Suppressor macrophage treated with lipopolysaccharide for 1 hour (primary cell): ENCODE results near the gene SLC20A1.
"Not testable (repeated sequence)": the region's sequence is repeated elsewhere in the genome, so short reads cannot be mapped to it uniquely, and the experiment has no call there.

ENCODE experiments used
- DNase-seq, 3 donors: peaks; one replicate each; pipeline ENCODE4 v3.0.0-alpha.2; 2020 to 2022

The SLC20A1 gene

DNA sequence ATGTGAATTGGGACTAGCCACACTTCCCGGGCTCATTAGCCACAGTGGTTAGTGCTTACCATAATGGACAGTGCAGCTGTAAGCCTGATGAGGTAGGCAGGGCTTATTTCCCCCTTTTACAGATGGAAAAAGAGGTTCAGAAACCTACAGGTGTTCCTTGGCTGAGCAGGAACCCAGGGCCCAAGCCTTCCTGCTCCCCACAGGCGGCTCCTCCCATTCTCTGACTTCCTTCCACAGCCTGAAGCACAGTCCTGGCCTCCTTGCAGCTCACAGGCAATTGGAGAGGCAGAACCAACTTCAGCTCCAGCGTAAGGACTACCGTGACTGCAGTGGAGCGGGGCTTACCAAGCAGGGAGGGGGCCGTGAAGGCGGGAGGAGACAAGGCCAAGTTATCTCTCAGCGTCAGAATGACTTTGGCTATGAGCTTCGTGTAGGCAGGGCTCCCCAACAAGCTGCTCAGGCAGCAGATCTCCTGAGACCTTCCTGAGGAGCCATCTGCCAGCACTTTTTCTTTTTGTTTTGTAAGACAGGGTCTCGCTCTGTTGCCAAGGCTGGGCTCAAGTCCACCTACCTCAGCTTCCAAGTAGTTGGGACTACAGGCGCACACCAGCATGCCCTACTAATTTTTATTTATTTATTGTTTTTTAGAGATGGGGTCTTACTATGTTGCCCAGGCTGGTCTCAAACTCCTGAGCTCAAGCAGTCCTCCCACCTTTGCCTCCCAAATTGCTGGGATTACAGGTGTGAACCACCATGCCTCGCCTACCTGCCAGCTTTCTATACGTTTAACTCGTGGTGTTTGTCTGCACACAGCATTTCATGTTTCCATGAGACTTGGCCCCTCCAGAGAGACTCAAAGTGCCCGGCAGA is 40.8 kb downstream of the SLC20A1 start:
- no peak for DNase-seq

DNA sequence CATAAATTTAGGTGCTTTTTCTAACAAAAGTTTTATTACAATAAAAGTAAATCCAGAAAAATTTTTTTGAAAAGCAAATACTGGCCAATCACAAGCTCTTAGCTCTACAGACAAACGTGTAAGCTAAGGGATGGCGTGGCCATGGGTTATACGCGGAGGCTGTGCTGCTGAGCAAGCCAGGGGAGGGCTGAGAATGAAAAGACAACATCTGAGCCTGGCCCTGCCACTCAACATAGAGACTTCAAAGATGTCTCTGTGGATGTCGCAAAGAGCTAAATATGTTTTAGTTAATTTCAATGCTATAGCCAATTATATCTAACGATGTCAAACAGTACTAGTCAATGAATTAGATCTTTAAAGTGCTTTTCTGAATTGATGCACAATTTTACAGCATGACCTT is 41.8 kb downstream of the SLC20A1 start:
- no peak for DNase-seq

DNA sequence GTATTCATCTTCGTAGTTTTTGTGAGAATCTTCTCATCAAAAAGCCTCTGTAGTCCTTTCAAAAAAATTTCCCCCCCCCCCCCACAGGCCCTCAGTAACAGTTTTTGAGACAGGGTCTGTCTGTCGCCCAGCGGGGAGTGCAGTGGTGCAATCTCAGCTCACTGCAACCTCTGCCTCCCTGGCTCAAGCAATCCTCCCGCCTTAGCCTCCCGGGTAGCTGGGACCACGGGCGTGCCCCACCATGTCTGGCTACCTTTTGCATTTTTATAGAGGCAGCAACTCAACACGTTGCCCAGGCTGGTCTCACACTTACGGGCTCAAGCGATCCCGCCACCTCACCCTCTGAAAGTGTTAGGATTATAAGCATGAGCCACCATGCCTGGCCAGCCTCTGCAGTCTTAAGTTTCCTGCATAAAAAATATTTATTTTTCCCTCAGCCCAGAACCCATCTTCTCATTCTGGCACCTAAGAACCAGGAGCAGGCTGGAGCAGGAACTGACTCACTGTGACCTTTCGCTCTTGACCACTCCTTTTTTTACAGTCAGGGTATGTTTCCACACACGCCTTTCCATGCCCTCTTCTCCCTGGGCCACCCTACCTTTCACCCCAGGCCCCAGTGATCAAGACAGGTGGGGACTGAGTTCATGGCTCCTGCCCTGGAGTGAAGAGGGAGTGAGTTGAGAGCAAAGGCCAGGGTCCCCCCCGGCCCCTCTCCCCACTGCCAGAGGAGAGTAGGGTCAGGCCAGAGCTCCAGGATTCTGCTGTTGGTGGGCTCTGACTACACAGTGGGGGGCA is 42.5 kb downstream of the SLC20A1 start:
- peak in 1 of 3 donors; percentile 34 for DNase-seq

DNA sequence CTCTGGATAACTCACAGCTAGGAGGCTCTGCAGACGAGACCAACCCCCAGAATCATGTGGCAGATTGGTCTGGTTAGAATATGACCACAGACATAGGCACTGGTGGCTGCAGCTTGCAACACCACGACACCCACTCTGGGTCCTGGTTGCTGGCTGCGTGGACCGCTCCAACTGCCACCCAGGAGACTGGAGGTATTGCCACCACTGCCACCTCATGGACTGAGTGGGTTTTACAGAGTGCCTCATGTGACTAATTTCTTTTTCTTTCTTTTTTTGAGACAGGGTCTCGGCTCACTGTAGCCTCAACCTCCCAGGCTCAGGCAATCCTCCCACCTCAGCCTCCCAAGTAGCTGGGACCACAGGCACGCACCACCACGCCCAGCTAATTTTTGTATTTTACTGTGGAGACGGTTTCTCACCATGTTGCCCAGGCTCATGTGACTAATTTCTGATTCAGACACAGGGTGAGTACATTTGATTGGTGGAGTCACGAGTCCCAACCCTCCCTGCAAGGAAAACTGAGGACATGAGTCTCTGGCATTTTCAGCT is 45.2 kb downstream of the SLC20A1 start:
- peak; percentile 88 to 90 (median 88) for DNase-seq

DNA sequence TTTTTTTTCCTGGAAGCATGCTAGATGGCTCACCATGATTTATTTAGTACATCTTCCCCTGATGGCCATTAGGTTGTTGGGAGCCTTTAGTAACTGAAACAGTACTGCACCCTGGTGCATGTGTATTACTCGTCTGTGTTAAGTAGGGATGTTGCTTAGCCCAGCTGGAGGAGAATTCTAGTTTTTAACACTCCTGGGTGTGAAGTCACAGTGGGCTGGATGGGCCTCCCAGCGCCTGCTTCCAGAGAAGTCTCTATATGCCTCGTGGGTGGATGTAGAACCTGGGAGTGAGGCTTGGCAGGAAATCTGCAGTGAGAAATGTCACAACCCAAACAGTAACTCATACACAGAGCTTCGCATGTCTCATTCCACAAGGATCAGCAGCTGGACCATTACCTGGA is 46.1 kb downstream of the SLC20A1 start:
- no peak for DNase-seq

DNA sequence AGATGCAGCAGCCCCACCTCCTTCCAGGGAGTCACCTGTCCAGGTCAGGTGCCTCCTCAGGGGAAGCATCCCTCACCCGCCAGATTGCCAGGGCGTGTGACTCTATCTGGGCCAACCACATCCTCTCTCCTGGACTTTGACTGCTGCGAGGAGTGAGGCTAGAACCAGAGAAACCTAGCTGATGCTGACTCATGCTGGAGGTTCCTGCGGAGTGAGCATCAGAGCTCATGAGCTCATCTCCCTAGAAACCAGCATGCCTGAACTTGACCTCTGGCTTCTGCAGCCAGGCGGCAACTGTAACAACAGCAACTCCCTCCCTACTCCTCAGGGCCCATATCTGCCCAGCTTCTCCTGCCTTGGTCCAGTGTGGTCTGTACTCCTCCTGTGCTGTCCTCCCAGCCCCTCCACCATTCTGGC is 46.8 kb downstream of the SLC20A1 start:
- peak; percentile 91 to 95 (median 94) for DNase-seq

DNA sequence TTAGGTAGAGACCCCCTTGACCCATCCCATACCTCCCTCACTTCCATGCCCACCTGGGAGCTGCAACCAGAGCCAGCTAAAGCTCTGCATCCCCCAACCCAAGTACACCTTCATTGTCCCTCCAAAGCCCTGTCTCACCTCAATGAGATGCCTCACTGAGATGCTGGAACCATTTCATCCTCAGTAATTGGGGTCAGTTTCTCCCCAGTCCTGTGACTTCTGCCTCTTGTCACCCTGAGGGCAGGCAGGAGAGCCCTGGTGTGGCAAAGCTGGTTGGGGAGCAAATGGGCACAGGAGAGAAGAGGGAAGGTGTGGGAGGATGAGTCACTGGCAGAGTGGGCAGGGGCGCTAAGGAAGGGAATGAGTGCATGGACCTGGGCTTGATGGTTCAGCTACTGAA is 47.2 kb downstream of the SLC20A1 start:
- peak; percentile 77 to 84 (median 81) for DNase-seq

DNA sequence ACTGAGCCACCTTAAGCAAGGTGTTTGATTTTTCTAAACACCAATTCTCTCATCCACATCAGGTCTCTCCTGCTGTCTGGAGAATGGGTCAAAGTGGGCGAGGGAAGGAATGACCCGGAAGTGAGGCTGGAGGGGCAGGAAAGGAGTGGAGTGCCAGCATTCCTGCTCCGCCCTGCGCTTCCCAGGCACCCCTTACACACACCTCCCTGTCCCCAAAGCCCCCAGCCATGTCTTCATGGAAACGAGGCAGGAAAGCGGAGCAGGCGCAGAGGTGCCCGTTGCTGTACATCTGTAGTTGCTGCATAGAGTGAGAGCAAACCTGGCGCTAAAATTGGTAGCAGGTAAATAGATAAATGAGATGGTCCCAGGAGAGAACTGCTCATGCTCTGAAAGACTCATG is 47.9 kb downstream of the SLC20A1 start:
- DNase-seq, result no peak

DNA sequence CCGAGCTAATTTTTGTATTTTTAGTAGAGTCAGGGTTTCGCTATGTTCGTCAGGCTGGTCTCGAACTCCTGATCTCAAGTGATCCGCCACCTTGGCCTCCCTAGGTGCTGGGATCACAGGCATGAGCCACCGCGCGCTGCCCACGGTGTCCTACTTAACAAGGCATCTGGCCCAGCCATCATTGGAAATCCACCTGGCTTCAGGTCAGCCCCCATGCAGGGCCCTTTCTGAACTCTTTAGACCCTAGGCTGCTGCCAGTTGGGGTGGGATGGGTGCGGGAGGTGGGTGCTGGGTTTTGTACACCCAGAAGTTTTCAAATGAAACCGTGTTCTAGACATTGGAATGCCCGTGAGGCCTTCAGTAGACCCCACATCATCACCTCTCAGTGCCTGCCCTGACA is 48.4 kb downstream of the SLC20A1 start:
- no peak for DNase-seq

DNA sequence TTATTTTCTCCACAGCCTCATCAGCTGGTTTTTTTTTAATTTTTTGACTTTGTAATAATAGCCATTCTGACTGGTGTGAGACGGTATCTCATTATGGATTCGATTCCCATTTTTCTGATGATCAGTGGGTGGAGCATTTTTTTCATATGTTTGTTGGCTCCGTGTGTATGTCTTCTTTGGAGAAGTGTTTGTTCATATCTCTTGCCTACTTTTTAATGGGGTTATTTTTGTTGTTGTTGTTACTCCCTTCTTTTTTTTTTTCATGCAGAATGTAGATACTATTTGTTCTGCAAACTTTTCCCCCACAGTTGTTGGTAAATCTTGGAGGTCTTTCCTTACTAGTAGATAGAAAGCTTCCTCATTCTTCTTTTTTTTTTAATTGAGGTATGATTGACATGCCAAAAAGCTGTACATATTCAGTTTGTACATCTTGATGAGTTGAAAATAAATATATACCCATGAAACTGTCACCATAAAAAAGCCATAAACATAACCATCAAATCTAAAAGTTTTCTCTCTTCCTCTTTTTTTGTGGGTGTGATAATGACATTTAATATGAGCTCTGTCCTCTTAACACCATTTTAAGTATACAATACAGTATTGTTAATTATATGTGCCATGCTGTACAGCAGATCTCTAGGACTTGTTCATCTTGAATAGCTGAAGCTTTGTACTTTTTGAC is 53.2 kb downstream of the SLC20A1 start:
- no peak for DNase-seq

DNA sequence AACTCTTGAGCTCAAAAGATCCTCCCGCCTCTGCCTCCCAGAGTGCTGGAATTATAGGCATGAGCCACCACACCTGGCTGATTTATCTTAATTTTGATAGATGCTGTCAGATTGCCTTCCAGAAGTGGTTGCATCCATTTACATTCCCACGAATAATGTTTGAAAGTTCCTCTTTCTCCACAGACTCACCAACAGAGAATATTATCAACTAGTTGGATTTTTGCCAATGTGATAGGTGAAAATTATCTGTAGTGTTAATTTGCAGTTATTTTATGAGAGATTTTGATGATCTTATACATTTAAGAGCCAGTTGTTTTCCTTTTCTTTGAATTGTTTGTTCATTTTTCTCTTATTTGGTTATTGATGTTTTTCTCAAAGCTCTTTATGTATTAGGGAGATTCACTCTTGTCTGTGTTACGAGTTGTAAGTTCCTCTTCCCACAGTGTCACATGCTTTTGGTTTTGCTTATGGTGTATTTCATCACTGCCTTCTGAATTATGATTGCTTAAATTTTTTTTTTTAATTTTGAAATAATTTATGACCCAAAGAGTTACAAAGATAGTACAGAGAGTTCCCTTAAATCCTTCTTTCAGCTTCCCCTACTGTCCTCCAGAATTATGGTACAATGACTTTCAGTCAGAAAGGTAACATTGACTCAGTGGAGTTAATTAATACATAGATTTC is 54.4 kb downstream of the SLC20A1 start:
- peak; percentile 73 to 93 (median 90) for DNase-seq

DNA sequence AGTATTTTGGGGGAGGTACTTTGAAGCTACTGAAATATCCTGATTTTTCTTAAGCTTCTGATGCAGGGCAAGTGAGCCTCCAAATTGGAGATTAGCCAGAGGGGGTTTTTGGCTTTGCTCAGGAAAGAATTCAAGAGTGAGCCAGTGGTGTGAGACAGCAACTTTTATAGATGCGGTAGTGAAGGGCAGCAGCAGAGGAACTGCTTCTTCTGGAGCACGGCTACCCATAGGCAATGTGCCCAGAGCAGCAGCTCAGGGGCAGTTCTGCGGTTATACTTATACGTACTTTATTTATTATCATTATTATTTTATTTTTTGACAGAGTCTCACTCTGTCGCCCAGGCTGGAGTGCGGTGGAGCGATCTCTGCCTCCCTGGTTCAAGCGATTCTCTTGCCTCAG is 55.3 kb downstream of the SLC20A1 start:
- DNase-seq, result peak; percentile 77 to 87 (median 82)

DNA sequence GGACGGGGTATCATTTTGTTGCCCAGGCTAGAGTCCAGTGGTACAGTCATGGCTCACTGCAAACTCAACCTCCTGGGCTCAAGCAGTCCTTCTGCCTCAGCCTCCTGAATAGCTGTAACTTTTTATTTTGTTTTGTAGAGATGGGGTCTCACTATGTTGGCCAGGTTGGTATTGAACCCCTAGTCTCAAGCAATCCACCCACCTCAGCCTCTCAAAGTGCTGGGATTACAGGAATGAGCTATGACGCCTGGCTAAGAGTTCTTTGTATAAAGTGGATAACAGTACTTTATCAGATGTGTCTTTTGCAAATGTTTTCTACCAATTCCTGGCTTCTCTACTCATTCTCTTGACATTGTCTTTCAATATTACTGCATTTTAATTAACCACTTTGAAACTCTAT is 57.9 kb downstream of the SLC20A1 start:
- no peak for DNase-seq

DNA sequence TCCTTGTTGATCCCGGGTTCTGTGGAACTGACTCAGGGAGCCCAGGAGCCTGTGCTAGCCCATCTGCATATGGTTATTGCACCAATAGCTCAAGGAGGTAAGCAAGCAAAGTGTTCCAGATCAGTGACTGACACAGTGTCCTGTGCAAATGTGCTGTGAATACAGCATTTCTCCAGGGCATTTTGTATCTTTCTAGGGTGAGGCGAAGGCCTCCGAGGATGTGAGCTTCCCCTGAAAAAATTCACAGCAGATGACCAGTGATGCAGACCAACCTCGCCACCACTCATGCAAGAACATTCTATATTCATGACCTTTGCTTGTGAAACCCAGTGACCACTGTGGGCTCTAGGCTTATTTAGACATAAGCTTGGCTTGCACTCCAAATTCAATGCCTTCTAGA is 59.8 kb downstream of the SLC20A1 start:
- no peak for DNase-seq

DNA sequence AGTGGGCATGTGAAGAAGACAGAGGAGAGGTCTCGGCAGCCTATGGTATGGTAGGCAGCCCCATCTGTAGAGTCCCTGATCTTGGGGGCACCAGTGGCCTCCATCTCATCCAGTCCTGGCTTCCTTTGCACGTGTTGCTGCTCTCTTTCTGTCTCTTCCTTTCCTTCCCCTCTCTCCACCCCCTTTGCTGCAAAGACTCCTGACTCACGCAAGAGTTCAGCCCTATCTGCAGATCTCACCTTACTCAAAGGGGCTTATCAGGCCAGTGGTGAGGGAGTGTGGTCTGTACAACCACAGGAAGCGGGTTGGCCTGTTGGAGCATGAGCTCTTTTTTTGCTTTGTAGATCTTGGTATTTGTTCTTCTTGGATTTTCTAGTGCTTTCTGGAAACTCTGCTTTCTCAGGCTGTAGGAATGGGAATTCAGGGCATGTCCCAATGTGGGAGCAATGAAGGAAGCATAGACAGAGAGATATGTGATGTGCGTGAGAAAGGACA is 60.5 kb downstream of the SLC20A1 start:
- no peak for DNase-seq

DNA sequence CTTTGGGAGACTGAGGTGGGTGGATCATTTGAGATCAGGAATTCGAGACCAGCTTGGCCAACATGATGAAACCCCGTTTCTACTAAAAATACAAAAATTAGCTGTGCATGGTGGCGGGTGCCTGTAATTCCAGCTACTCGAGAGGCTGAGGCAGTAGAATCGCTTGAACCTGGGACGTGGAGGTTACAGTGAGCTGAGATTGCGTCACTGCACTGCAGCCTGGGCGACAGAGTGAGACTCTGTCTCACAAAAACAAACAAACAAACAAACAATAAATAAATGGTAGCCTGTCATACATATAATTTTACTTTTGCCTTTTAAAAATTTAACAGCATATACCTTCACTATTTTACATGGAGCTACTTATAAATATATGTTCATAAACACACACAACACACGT is 61.2 kb downstream of the SLC20A1 start:
- not testable (repeated sequence) for DNase-seq

DNA sequence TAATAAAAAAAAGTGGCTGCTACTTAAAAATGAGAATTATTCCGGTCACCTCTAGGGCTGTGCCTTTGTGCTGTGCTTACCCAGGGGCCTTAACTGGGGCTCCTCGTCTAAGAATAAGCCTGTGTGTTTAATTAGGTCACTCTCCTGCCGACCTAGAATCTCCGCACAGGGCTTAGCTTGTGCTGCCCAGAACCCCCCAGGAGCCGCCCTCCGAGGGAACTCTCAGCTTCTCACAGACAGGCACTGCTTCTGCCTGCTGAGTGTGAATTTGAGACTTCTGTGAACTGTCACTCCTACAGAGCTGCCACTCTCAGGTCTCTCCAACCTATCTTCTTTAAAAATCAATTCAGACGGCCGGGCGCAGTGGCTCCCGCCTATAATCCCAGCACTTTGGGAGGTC is 63.2 kb downstream of the SLC20A1 start:
- DNase-seq, result no peak

DNA sequence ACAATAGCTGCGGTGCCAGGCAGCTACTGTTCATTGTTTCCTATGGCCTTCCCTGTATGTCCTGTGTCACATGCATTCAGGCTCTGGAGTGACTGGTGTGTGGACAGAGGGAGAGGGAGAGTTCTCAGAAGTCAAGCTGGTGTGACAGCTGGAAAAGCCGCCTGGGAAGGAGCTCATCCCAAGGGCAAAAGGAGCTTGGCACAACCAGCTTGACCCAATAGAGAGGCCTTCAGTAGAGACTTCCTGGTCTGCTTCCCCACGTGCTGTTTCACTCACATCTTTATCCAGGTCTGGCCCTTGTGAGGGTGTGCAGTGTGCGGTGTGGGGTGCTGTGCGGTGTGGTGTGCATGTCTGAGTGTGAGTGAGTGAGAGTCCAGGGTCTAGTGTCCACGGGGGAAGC is 64.0 kb downstream of the SLC20A1 start:
- no peak for DNase-seq

DNA sequence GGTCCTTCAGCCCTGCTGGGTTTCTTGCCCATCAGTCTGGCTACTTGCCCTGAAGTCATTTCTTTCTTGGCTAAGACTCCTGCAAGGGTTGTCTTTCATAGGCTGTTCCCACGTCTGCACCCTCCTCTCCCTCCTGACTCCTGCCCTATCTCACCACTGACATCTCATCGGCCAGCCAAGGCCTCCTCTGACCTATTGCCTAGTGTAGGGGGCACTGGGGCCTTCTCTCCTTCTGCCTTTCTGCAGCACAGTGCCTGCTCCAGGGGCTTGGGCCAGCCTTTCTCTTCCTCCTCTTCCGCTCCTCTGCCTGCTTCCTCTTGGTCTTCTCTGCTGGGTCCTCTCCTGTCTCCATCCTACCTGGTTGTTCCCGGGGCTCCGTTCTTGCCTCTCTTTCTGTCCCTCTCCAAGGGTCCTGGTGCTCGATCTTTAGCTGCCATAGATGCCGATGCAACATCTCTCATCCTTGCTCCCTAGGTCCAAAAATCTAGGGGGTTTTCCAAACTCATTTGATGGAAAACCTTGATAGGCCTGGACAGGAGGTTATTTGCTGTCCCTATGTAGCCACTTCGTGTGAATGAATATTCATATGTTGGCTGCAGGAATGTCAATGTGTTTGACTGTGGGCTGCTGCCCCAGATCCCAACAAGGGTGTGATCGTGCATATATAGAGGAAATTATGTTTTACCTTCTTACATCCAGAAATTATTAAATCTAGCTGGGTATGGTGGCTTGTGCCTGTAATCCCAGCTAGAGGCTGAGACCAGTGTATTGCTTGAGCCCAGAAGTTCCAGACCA is 65.4 kb downstream of the SLC20A1 start:
- no peak for DNase-seq

DNA sequence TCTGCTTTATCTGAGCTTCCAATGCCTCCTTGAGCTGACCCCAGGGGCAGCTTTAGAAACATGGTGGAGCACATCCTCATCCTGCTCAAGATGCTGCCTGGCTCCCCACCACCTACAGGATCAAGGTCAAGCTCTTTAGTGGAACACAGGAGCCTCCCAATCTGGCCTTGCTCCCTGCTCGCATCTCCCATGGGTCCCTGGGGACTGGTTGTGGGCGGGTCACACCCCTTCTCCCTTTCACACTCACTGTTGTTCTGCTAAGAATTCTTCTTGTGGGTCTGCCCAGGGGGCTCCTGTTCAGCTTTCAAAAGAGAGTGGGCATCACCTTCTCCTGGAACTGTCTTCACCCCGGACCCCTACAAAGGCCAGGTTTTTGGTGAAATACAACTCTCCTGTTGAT is 66.7 kb downstream of the SLC20A1 start:
- DNase-seq, result no peak

DNA sequence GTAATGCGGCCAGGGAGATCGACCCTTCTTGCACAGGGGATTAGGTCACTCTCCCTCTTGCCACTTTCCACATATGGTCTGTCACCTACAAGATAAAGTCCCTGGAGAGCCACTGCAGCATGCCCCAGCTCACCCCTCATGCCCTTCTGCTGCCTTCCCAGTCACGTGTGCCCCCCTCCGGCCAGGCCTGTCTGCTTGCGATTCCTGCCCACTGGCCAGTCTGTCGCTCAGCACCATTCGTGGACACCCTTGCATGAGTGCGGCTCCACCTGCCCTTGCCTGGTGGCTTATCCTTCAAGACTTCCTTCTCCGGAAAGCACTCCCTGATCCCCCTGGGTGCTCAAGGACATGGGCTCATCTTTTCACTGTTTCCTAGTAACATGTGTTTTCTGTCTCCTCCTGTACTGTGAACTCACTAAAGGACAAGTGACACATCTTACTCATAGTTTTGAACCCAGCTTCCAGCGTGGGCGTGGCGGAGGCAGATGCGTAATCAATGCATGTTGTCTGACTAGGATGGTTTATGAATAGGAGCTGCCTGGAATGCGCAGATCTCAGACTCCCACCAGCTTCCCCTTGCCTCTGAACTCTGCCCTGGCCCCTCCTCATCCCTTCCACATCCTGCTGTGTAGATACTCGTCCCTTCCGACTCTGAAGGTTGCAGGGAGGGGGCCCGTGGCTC is 67.3 kb downstream of the SLC20A1 start:
- DNase-seq, result peak; percentile 84 to 89 (median 88)
